Measurements from ENCODE around the gene BIN1.

The BIN1 gene, protein sequence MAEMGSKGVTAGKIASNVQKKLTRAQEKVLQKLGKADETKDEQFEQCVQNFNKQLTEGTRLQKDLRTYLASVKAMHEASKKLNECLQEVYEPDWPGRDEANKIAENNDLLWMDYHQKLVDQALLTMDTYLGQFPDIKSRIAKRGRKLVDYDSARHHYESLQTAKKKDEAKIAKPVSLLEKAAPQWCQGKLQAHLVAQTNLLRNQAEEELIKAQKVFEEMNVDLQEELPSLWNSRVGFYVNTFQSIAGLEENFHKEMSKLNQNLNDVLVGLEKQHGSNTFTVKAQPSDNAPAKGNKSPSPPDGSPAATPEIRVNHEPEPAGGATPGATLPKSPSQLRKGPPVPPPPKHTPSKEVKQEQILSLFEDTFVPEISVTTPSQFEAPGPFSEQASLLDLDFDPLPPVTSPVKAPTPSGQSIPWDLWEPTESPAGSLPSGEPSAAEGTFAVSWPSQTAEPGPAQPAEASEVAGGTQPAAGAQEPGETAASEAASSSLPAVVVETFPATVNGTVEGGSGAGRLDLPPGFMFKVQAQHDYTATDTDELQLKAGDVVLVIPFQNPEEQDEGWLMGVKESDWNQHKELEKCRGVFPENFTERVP

DNA sequence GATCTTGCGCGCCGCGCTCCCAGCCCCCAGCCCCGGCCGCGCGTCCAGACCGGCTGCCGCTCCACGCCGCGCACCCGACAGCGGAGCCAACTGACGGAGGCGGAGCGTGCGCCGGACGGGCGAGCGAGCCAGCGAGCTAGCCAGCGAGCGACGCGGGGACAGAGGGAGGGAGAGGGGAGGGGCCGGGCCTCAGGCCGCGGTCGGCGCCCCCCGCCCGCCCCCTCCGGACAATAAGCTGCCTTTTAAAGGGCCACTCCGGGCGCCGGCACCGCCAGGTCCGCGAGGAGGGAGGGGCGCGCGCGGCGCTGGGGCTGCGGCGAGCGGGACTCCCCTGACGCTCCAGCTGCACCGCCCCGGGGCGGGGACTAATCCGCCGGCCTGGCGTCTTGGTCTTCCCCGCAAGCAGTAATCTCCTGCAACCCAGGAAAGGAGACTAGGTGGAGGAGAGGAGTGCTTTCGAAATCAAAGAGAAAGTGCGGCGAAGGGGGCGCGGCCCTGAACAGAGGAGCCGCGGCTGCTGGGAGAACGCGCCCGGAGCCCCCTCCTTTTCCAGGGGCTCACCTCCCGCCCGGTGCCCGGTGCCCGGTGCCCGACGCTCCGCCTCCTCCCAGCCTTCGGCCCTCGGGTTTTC is at the start of gene BIN1:
BIN1 (minus strand) TSS at position 164 of the 631 bp plus-strand sequence. CDS start 211 bp downstream, outside the sequence.
- FAIRE-seq = no peak

DNA sequence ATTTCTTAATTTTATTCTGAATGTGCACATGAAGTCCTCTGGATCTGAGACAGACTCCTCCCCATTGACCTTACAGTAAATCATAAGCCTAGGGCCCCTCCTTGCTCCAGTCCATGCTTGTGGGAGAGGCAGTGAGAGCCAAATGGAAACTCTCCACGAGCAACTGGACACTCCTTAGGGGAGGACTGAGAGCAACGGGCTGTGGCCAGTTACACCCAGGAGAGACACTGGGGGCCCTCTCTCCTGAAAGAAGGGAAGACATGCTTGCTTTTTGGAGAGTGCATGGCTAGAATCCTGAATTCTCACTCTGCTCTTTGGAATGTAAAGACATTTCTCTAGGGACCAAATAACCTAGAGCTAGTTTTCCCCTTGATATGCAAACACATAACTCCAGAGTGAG is 49.0 kb upstream of the BIN1 start:
- no peak for FAIRE-seq

DNA sequence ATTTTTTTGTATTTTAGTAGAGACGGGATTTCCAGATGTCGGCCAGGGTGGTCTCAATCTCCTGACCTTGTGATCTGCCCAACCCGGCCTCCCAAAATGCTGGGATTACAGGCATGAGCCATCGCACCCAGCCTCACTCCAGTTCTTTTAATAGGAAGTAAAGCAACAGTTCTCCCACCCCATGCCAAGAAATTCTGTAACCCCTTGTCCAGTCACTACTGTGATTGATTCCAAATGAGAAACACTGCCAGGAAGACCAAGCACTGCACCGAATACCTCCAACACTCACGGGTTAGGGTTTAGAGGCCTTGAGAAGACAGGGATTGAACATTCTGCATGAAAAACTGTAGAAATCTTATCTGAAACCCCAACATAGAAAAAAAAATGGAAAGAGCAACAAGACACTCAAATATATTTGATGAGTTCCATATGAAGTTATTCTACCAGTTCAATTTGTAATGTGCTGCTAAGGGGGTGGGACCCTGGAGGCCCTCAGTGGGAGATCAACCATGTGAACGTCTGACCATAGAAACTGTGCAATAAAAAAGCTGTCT is 48.2 kb upstream of the BIN1 start:
- FAIRE-seq = no peak

DNA sequence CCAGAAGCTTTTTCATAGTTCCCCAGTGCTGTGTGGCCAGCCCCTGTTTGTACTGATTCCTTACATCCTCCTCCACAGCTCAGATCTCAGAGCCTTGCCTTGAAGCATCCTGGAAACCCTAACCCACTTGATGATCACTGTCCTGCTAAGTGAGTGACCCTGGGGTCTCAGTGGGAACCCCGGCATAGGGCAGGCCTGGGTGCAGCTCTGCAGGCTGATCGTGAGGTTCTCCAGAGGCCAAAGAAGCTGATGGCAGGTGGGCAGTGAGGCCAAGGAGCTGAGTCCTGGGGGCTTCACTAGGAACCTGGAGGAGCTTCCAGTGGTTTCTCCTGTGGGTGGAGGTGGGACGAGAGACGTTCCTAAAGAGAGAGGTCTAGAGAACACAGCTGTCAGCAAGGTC is 47.4 kb upstream of the BIN1 start:
- no peak for FAIRE-seq

DNA sequence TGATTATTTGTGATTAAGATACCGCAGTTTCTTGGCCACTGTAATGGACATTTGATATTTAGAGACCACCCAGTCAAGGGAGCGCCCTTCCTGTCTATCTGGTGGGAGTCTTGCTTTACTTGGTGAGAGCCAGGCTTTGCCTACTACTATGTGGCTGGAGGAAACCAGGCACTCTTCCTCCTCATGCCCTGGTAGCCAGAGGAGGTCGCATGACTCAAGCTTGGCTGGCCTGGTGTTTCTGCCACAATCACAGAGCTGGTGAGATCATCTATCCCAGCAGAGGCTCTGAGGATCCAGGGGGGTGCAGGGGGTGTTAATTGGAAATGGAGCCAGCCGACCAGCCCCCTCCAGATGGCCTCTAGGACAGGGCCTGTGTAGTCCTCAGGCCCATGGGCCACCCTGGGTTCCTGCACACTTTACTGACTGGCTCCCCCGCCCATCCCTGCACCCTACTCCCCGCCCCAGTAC is 46.8 kb upstream of the BIN1 start:
- no peak for FAIRE-seq

DNA sequence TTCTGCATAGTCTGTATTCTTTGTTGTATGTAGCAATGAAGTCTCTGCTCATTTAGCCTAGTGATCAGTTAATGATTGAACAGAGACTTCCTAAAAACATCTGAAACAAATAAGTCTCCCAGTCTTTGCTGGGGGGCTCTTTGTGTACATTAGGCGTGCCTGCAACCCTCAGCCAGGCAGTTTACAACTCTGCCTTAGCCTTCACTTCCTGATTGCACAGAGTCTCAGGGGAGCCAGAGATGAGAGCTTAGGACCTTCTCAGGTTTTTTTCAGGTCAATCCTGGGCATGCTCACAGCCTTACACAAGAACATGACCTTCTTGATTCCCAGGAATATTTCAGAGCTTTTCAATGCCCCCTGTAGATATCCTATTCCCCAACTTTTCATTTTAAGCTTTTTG is 44.0 kb upstream of the BIN1 start:
- FAIRE-seq = no peak

DNA sequence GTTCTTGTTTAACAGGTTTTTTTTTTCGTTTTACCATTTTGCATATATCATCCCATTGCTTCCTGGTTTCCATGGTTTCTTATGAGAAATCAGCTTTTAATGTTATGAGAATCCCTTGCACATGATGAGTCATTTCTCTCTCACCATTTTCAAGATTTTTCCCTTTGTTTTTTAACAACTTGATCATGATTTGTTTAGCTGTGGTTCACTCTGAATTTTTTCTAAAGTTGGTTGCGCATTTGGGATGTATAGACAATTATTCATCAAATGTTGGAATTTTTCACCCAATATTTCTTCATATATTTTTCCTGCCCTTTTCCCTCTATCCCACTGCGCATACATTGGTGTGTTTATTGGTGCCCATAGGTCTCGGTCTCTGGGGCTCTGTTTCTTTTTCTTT is 42.4 kb upstream of the BIN1 start:
- no peak for FAIRE-seq

DNA sequence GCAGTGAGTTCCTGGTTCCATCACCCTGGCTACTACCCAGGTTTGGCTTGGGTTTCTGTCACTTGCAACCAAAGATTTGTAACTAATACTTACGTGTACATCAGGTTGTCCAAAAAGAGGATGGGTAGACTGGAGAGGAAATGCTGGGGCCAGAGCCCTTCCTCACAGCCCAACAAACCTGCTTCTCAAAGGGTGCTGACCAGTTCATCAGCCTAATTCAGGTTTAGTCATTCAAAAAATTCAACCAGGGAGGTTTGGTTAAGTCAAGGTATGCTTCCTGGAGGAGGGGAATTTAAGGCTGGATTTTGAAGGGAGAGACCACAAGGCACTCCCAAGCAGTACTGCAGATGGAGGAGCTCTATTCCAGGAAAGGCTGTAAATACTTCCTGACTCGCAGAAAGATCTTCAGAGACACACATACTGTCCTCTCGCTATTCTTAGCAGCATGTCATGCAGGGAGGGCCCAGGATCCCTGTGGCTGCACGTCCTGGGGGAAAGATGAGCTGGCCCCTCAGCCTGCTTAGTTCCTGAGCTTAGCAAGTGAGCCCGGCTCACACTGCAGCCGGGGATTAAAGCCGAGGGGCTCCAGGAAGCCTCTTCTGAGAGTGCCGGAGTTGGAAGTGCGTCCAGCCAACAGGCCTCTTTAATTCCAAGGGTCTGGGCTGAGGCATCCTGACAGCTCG is 40.0 kb upstream of the BIN1 start:
- FAIRE-seq = no peak

DNA sequence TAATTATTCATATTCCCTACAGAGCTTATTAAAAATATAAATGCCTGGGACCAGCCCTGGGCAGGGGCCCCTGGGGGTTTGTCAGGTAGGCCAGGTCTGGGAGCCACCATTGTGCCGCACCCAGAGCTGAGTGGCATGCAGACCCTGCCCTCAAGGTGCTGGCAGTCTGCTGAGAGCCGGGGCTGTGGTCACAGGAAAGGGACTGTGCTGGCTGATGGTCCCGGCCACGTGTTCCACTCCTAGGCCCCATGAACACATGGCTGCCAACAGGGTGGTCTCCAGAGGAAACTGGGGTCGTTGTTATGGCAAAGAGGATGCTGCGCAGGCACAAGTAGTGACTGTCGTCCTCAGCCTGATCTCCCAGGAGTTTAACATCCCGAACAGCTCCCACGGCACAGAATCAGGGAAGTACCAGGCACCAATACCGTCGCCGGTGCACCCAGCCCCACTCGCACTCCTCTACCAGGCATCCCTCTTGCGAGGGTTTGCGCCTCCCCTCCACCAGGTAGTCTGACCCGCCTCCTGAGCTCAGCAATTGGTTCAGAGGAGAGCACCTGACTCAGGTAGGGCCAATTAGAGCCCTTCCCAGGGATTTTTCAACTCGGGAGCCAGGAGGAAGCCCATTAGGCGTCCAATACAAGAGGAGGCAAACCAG is 39.2 kb upstream of the BIN1 start:
- no peak for FAIRE-seq

DNA sequence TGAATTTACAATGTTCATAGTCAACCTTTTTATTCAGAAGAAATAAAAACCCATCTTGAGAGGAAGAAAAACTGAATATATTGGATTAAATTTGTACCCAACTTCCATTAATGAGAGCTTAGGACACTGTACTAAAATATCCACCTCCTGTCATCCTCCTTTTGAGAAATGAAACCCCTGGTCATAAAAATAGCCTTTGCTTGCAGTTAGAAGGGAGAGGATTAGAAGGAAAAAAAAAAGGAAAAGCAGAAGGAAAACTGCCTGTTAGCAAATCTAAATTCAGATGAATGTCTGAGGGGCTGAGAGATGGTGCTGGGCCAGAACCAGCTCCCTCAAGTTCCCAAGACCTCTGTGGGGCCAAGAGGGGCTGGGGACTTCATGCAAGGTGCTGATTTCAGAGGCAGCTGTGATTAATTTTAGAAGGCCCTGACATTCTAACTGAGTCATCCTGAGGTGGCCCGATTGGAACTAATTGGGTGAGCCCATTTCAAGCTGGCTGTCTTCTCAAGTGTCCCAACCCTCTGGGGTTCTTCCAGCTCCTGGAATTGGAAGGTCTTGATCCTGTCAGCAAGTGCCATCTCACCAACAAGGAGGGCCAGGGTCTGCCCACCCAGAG is 38.4 kb upstream of the BIN1 start:
- no peak for FAIRE-seq

DNA sequence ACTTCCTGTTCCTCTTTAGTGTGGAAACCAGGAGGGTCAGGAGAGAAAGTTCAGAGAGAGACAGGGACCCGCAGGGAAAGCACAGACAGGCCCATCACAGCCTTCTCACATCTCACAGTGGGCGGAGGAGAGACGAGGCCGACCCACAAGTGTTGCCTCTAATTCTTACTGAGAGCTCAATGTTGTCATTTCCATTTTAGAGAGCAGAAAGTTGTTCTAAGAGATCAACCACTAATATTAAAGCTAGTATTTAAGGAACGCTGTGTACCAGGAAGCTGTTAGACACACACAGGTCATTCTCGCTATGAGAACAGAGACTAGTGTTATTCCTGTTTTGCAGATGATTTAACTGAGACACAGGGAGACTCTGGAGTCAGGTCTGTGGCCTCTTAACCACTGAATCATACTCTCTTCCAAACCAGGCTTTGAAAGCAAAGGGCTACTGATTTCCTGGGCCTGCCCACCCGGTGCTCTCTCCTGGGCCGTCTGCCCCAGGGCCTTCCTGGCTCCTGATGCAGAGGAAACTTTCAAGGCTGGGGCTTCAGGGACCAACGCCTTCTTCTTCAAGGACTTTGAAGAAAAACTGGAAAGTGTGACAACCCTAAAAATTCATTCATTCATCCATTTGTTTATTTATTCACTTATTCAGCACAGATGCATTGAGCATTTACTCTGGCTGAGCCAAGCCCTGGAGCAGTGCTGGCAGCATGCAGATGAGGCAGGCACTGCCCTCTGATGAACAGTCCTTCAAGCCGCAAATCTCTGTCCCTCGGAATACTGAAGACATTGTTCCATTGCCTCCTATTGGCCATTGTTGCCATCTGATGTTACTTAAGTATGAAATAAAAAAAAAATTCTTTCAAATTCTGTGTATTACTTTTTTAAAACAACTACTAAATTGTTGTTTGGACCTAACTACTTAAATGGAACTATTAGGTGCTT is 37.2 kb upstream of the BIN1 start:
- FAIRE-seq = no peak

DNA sequence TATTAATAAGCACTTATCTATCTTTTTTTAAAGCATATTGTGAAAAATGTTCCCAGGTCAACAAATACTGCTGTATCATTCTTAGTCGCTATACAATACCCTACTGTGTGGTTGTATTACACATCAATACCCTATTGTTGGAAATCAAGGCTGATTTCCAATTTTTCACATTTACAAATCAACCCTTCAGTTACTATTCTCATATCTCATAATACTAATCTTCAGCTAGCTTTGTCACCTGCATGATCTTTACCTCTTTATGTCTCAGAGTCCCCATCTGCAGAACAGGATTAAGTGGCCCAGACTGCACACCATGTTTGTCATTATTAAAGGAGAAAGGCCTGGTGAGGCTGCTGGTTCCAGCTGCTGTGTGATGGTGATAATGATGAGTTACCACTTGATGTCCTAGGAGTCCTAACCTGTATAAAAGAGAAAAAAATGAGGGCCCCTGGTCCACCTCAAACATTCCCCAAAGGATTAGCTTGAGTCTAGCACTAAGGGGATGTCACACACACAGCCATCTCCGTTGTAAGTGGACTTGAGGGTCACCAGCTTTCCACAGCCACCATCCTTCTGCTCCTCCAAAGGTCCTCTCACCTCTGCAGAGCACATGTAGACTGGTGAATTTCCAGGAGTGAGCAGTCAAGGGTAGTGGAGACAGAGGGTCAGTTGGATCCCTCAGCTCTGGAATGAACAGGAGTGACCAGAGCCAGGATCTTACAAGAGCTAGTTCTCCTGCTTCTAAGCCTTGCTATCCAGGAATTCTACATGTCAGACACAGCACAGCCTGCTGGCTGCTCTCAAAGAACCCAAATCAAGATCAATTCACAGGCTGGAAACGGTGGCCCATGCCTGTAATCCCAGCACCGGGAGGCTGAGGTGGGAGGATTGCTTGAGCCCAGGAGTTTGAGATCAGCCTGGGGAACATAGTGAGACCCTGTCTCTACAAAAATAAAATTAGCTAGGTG is 36.0 kb upstream of the BIN1 start:
- FAIRE-seq = no peak

DNA sequence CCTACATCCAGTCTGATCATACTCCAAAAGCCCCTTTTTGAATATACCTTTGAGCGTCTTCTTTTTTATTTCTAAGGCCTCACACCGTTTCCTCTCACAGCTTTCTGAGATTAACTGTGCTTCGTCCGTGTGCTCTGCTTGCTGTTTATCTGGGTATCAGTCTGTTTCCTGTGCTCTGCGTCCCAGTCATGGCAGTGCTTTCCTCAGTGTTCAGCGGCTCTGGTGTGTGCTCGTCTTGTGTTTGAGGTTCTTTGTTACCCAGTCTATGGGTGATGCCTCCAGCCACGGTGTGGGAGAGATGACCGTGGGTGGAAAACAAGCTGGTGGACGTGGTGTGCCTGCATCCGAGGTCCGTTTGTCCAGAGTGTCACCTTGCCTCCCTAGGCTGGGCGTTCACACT is 33.6 kb upstream of the BIN1 start:
- no peak for FAIRE-seq

DNA sequence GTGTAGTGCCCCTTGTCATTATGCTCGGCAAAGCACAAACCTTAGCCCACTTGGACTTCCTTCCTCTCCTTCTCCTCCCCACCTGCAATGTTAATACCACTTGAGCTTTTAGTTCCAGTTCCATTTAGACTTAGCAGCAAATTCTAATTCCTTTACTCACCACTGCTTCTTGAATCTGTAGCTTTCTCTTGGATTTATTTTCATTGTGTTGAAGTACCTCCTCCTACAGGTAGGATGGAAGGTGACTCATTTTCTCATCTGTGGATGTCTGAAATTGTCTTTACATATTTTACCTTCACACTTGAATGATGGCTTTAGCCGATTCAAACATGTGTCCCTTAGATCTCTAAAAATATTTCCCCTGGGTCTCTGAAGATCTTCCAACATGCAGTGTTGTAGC is 32.8 kb upstream of the BIN1 start:
- FAIRE-seq = no peak

DNA sequence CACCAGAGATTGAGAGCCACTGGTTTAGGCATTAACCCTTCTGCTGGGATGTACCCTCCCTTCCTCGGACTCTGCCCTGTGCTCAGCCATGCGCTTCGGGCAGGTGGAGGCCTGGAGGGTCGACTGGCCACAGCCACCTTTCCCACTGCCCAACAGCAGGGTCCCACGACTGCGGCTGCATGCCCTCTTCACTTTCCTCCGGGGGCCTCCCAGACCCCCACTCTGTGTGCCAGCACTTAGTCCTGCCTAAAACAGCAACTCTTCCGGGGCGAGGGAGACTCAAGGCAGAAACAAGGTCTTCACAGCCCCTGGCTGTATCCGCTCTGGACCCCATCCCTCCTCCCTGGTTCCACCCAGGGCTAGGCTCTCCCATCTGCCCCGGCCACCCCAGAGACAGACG is 31.3 kb upstream of the BIN1 start:
- no peak for FAIRE-seq

DNA sequence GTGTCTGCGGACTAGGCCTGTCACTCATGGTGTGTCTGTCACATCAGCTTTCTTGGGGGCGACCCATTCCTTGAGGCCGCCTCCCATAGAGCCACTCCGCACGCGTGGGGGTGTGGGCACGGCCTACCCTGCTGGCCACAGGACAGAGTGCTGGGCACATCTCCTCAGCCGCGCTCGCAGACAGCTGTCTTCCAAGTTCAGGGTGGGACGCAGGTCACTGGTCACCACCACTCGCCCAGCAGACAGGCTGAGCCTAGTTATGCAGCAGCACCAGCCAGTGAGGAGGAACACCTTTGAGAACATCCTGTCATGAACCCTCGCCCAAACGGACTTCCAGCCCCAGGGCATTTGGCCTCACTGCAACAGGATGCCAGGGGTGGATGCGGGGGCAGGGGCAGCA is 30.8 kb upstream of the BIN1 start:
- FAIRE-seq = no peak

DNA sequence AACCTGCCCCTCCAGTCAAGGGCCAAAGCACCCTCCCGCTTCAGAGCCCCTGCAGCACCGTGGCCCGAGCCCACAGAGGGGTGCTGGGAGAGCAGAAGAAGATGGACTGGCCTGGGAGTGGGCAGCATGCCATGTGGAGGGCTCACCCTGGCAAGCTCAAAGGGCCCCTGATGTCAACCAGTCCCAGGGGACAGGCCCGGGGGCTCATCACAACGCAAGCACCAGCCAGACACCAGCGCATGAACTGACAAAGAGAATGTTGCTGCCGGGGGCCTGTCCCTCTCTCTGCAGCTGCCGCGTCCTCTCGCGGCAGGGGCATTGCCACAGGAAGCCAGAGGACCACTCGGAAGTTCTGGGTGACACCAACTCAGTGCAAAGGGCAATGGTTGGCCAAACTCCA is 30.3 kb upstream of the BIN1 start:
- no peak for FAIRE-seq

DNA sequence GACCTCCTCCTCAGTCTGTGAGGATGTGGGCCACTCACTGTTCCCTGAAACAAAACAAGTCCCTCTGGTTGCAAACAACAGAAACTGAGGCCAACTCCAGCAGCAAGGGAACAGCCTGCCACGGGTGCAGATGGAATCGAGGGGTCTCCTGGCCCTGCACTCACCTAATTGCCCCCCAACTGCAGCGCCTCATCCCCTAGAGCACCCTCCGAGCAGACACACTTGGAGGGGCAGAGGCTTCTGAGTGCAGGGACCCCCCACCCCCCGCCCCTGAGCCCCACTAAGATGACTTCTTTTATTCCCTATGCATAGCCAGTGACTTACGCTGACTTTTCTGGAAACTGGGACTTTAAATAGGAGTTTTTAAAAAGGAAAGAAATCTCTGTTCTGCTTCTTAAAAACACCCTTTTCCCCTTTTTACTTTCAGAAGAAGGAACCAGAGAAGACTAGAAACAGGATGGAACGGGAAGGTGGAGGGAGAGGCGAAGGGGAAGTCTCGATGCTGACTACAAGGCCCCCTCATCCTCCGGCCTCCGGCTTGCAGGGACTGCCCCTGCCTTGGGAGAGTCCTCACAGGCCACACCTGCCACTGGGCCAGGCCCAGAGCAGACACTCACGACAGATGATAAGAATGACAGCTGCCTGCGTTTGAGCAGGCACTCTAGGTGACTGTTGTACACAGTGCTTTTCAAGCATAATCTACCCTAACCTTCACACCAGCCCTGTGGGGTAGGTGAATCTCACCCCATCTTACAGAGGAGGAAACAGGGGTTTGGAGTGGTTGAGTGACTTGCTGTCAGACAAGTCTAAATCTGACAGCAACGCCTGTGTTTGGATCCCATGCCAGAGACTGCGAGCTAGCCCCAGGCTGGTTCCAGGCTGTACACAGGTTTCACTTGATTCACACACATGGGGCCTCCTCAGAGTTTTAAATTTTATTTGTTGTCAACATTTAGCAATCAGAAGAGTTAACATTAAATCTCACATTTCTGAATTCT is 28.2 kb upstream of the BIN1 start:
- FAIRE-seq = no peak

DNA sequence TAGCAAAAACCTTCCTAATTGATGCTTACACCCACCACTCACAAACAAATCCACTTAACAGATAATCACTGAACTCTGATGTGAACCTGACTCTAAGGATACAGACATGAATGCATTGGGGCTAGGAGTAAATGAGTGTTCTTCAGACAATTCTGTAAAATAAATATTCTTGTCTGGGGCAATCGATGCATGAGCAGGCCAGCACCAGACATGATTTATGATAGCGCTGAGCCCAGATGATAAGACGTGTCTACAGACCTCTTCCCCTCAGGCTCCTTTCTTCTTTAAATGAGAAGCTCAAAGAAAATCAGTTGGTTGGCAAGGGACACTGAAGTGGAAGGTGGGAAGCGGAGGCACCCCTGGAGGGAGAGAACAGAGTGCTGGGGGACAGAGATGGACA is 27.3 kb upstream of the BIN1 start:
- no peak for FAIRE-seq

Data from TTC549 (cell line).